NCI-H2029 (cell line): Measurements from ENCODE around the gene ARHGEF39.
"Not testable (repeated sequence)": the region's sequence is repeated elsewhere in the genome, so short reads cannot be mapped to it uniquely, and the experiment has no call there.

ENCODE experiments used
- DNase-seq: peaks from one replicate; lab custom pipeline; 2025; lab: John Stamatoyannopoulos, UW

Gene ARHGEF39

GRCh38 chr9:35618325-35618727 is 46.7 kb downstream of the ARHGEF39 start, which contains the start of gene CD72:
CD72 (minus strand) TSS chr9:35618413; CDS start chr9:35618303, 110 bp downstream.
- no peak for DNase-seq

DNA sequence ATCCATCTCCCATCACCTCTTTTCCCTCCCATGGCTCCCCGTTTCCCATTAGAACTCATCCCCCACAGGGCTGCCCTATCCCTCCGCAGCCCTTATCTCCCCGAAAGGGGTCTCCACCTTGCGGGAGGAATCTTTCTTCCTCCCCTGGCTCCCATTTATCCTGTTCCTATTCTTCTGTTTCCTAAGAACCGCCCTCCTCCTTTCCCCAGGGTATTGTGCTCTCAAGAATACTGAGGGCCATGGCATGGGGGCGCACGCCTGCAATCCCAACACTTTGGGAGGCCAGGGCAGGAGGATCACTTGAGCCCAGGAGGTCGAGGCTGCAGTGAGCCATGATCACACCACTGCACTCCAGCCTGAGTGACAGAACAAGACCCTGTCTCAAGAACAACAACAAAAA is 47.4 kb downstream of the ARHGEF39 start:
- DNase-seq, result no peak

DNA sequence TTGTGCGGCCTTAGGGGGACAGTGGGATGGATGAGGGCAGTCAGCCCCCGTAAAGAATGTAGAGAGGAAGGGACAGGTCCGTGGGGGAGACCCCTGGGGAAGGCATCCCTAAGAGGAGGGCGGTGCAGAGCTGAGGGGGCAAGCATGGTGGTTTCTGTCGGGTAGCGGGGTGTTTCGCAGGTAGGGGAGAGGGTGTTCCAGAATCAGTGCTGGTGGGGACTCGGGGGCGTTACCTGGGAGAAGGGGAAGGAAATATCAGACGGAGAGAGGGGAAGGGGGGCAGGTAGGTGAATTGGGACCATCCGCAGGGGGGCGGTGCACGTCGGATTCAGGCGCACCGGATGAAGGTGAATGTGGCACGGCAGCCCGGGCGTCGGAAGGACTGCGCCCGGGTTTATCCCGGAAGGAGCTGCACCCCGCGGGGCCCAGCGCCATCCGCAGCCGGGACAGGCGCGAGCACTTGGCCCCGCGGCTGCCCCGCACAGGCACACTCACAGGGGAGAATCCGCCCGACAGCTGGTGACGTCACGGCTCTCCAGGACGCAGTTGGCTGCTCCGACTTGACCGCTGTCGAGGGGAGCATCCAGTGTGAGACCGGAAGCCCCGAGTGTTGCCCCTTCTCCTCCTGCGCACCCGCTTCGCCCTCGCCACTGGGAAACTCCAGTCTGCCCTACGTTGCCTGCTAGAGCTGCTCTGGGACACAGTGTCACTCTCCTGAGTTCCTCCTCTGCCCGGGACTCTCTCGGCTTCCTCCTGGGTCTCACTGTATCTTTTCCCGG is 48.1 kb downstream of the ARHGEF39 start:
- no peak for DNase-seq

- DNase-seq, result no peak
Observed at GRCh38 chr9:35615981-35616680, 48.9 kb downstream of the ARHGEF39 start.

GRCh38 chr9:35612843-35613242 is 52.2 kb downstream of the ARHGEF39 start:
- no peak for DNase-seq

- DNase-seq, result not testable (repeated sequence)
Observed at GRCh38 chr9:35612066-35612465, 52.9 kb downstream of the ARHGEF39 start.

GRCh38 chr9:35611230-35611797 is 53.7 kb downstream of the ARHGEF39 start:
- no peak for DNase-seq

- DNase-seq, result no peak
Observed at GRCh38 chr9:35609820-35610163, 55.2 kb downstream of the ARHGEF39 start.
